Stimulated activated CD4-positive, alpha-beta T cell treated with anti-CD3 and anti-CD28 coated beads, Interleukin-1b, Interleukin-23, amount 100 ng/mL, for 4 hours (primary cell): ENCODE data around the gene PPP1R14C.

Experiments
- DNase-seq, 2 donors: peaks; one replicate each; pipeline ENCODE4 v3.0.0-alpha.2; 2020; ENCODE audit warnings: low read depth in 2 of 2

The PPP1R14C gene

GRCh38 chr6:150249261-150249660 is 106.4 kb downstream of the PPP1R14C start:
- DNase-seq: no peak

- no peak for DNase-seq
Measured at GRCh38 chr6:150250826-150251225, 108.0 kb downstream of the PPP1R14C start.

- DNase-seq: no peak
Measured at GRCh38 chr6:150251566-150252186, 108.8 kb downstream of the PPP1R14C start.

GRCh38 chr6:150252714-150253444 is 110.0 kb downstream of the PPP1R14C start:
- no peak for DNase-seq

- DNase-seq: no peak
Measured at GRCh38 chr6:150253489-150253888, 110.6 kb downstream of the PPP1R14C start.

GRCh38 chr6:150254770-150255169 is 111.9 kb downstream of the PPP1R14C start:
- no peak for DNase-seq

GRCh38 chr6:150255840-150256239 is 113.0 kb downstream of the PPP1R14C start:
- no peak for DNase-seq

GRCh38 chr6:150256618-150257272 is 113.9 kb downstream of the PPP1R14C start:
- DNase-seq: no peak

- no peak for DNase-seq
Measured at GRCh38 chr6:150258381-150258780, 115.5 kb downstream of the PPP1R14C start.

- no peak for DNase-seq
Measured at GRCh38 chr6:150260931-150261330, 118.1 kb downstream of the PPP1R14C start.

GRCh38 chr6:150261997-150262697 is 119.3 kb downstream of the PPP1R14C start:
- DNase-seq: no peak

- no peak for DNase-seq
Measured at GRCh38 chr6:150263765-150264404, 121.0 kb downstream of the PPP1R14C start.

- DNase-seq: no peak
Measured at GRCh38 chr6:150266309-150266708, 123.5 kb downstream of the PPP1R14C start.

- no peak for DNase-seq
Measured at GRCh38 chr6:150266963-150267685, 124.3 kb downstream of the PPP1R14C start.

GRCh38 chr6:150267686-150268561 is 125.1 kb downstream of the PPP1R14C start:
- DNase-seq: no peak

GRCh38 chr6:150269130-150269856 is 126.4 kb downstream of the PPP1R14C start:
- no peak for DNase-seq

- DNase-seq: no peak
Measured at GRCh38 chr6:150269857-150270223, 127.0 kb downstream of the PPP1R14C start.

GRCh38 chr6:150270330-150271052 is 127.6 kb downstream of the PPP1R14C start:
- no peak for DNase-seq

- DNase-seq: no peak
Measured at GRCh38 chr6:150271172-150271500, 128.3 kb downstream of the PPP1R14C start.
